Colonic mucosa (tissue), 4 donors: ENCODE data around the gene CCDC150. TPM values are rescaled to one million over a fixed set of nuclear protein-coding genes. Genes with fewer than 3 reads are reported as not detected.

Experiments used
- DNase-seq: peaks from one replicate; pipeline ENCODE4 v3.0.0-alpha.2; 2020
- H3K27ac ChIP-seq: fragments of 200-600 bp; one replicate; pipeline ENCODE4 v1.8.0; 2021
- H3K27me3 ChIP-seq: fragments of 200-600 bp; one replicate; pipeline ENCODE4 v1.8.0; 2021
- H3K36me3 ChIP-seq: fragments of 200-600 bp; one replicate; pipeline ENCODE4 v1.8.0; 2021
- H3K4me1 ChIP-seq: fragments of 200-600 bp; one replicate; pipeline ENCODE4 v1.8.0; 2021; ENCODE audit warnings: mild to moderate bottlenecking
- H3K4me3 ChIP-seq: fragments of 200-600 bp; one replicate; pipeline ENCODE4 v1.8.0; 2021
- H3K9ac ChIP-seq, 2 donors: one replicate each; pipeline ENCODE4 v1.7.0; 2013; ENCODE audit warnings: control low read depth in 2 of 2, low read depth in 2 of 2, low read length in 2 of 2
- H3K9me3 ChIP-seq: fragments of 200-600 bp; one replicate; pipeline ENCODE4 v1.8.0; 2021
- intact Hi-C: fragments of 100-400 bp; cut with DNase I; formaldehyde crosslinking; loops from one replicate; pipeline ENCODE4 v1.14.1; 2022
- total RNA-seq, 2 donors: library from RNA; stranded (reverse); fragmentation: NEBNext Ultra II Directional in 1 of 2; extraction: Animal tissue kit (Norgen Biotek cat#: 25700) in 1 of 2; gene quantifications; one replicate each; pipeline ENCODE4 v1.2.1, GENCODE V29; 2021
- TF ChIP-seq, protein P1 (sequence below): fragments of 200-600 bp; IDR thresholded peaks from one replicate; pipeline ENCODE4 v1.8.0; 2022; ENCODE audit warnings: antibody characterized with exemption, mild to moderate bottlenecking
- donor health status: healthy.
- donor health status: DM: no; HTN: no; CAD: no.
- donor health status: DM: no; HTN: no; CAD: no.

Gene CCDC150
- total RNA-seq, 2 donors from 2014 or later, result 3.8 to 10.3 TPM

- no peak overlapping the region for H3K27ac ChIP-seq
- H3K27me3 ChIP-seq, result no peaks in the 10 kb centered on the region
- TF ChIP-seq, protein P1, sequence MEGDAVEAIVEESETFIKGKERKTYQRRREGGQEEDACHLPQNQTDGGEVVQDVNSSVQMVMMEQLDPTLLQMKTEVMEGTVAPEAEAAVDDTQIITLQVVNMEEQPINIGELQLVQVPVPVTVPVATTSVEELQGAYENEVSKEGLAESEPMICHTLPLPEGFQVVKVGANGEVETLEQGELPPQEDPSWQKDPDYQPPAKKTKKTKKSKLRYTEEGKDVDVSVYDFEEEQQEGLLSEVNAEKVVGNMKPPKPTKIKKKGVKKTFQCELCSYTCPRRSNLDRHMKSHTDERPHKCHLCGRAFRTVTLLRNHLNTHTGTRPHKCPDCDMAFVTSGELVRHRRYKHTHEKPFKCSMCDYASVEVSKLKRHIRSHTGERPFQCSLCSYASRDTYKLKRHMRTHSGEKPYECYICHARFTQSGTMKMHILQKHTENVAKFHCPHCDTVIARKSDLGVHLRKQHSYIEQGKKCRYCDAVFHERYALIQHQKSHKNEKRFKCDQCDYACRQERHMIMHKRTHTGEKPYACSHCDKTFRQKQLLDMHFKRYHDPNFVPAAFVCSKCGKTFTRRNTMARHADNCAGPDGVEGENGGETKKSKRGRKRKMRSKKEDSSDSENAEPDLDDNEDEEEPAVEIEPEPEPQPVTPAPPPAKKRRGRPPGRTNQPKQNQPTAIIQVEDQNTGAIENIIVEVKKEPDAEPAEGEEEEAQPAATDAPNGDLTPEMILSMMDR, result no peak
- H3K4me1 ChIP-seq, result no peaks in the 10 kb centered on the region
- H3K36me3 ChIP-seq, result no peaks in the 10 kb centered on the region
- no peak overlapping the region for H3K4me3 ChIP-seq
- no peak overlapping the region for H3K9ac ChIP-seq
- intact Hi-C loops, result no loop called here
- H3K9me3 ChIP-seq, result no peaks in the 10 kb centered on the region
- no peak for DNase-seq
Measured at GRCh38 chr2:196610796-196611195, 28.7 kb upstream of the CCDC150 start.

DNA sequence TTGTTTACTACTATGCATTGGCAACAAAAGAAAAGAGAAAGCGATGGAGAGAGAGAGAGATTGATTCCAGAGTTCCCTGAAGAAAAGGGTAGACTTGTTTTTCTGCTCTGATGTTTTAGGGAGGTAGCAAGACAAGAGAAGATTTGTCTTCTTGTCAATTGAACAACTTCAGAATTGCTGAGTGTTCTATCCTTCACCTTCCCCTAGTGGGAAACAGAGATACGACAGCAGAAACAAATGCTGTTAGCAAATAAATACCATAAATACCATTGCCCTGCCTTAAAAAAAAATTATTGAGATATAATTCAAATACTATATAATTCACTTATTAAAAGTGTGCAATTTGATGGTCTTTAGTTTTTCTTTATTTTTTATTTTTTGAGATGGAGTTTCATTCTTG, 26.2 kb upstream of the CCDC150 start:
- Histone ChIP-seq H3K27me3 (no peaks in the 10 kb centered on the region), H3K36me3 (no peaks in the 10 kb centered on the region), H3K27ac (no peak overlapping the region), H3K9ac (no peak overlapping the region), H3K4me1 (no peaks in the 10 kb centered on the region), H3K9me3 (no peaks in the 10 kb centered on the region), H3K4me3 (no peak overlapping the region)
- intact Hi-C loops, result no loop called here
- TF ChIP-seq, protein P1, result no peak
- DNase-seq, result no peak

DNA sequence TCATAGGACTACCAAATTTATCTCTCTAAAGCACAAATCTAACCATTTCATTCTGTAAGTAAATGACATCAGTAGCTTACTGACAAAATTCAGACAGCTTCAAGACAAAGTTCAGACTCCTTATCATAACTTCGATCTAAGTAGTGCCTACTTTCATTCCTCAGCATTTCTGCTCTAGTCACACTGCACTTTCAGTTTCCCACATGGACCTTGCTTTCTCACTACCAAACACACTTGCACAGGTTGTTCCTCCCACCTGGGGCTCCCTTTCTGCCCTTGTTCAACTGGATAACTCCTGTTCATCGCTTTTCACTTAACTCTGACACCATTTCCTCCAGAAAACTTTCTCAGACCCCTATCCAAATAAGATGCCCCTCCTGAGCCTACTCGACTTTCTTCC, 22.1 kb upstream of the CCDC150 start:
- no peak for DNase-seq
- Histone ChIP-seq H3K9ac (no peak overlapping the region), H3K4me3 (no peak overlapping the region), H3K36me3 (no peaks in the 10 kb centered on the region), H3K9me3 (no peaks in the 10 kb centered on the region), H3K27ac (no peak overlapping the region), H3K4me1 (no peaks in the 10 kb centered on the region), H3K27me3 (no peaks in the 10 kb centered on the region)
- TF ChIP-seq, protein P1, result no peak
- intact Hi-C loops, result no loop called here

- Histone ChIP-seq H3K4me1 (no peaks in the 10 kb centered on the region), H3K36me3 (no peaks in the 10 kb centered on the region), H3K27me3 (no peaks in the 10 kb centered on the region), H3K9me3 (no peaks in the 10 kb centered on the region), H3K27ac (no peak overlapping the region), H3K4me3 (no peak overlapping the region), H3K9ac (no peak overlapping the region)
- TF ChIP-seq, protein P1, result no peak
- intact Hi-C loops, result no loop called here
- DNase-seq, result no peak
Measured at GRCh38 chr2:196618661-196619060, 20.9 kb upstream of the CCDC150 start.

DNA sequence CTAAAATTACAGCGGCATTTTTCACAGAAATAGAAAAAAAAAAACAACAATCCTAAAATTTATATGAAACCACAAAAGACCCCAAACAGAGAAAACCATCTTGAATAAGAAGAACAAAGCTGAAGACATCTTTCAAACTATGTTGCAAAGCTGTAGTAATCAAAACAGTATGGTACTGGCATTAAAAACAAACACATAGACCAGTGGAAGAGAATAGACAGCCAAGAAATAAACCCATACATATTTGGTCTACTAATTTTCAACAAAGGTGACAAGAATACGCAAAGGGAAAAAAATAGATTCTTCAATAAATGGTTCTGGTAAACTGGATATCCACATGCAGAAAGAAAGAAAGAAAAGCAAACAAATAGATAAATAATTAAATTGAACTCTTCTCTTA, 9.0 kb upstream of the CCDC150 start:
- H3K9me3 ChIP-seq, result no peaks in the 10 kb centered on the region
- TF ChIP-seq, protein P1, result no peak
- no peak for DNase-seq
- no peaks in the 10 kb centered on the region for H3K36me3 ChIP-seq
- intact Hi-C loops, result no loop called here
- H3K9ac ChIP-seq, result no peak overlapping the region
- H3K27me3 ChIP-seq, result no peaks in the 10 kb centered on the region
- H3K4me3 ChIP-seq, result no peak overlapping the region
- H3K27ac ChIP-seq, result no peak overlapping the region
- no peaks in the 10 kb centered on the region for H3K4me1 ChIP-seq

GRCh38 chr2:196635156-196635555, 4.4 kb upstream of the CCDC150 start:
- intact Hi-C loops, result no loop called here
- no peak overlapping the region for H3K4me3 ChIP-seq
- H3K27me3 ChIP-seq, result no peaks in the 10 kb centered on the region
- no peak overlapping the region for H3K27ac ChIP-seq
- DNase-seq, result no peak
- no peaks in the 10 kb centered on the region for H3K4me1 ChIP-seq
- no peak overlapping the region for H3K9ac ChIP-seq
- H3K9me3 ChIP-seq, result no peaks in the 10 kb centered on the region
- TF ChIP-seq, protein P1, result no peak
- no peaks in the 10 kb centered on the region for H3K36me3 ChIP-seq
